Fibroblast of mammary gland (primary cell): ENCODE data around the gene ITGB1.
"Not testable (repeated sequence)": the region's sequence is repeated elsewhere in the genome, so short reads cannot be mapped to it uniquely, and the experiment has no call there.

Source experiments
- DNase-seq: peaks from one replicate; pipeline ENCODE4 v3.0.0-alpha.2; 2010; ENCODE audit warnings: low read depth
- H3K4me3 ChIP-seq: 2 replicates; pipeline ENCODE4 v1.5.1; 2011; ENCODE audit warnings: low read depth, mild to moderate bottlenecking, low read length, moderate library complexity; ENCODE audit not compliant: control insufficient read depth
- CTCF ChIP-seq: conservative IDR thresholded peaks from 2 replicates; pipeline ENCODE4 v1.5.1; 2011; ENCODE audit warnings: low read depth, low read length, inconsistent platforms; ENCODE audit not compliant: control insufficient read depth, insufficient read depth

The ITGB1 gene

GRCh38 chr10:32901815-32902214, 56.2 kb downstream of the ITGB1 start:
- DNase-seq: no peak
- H3K4me3 ChIP-seq: no peak overlapping the region
- TF ChIP-seq CTCF: no peak

DNA sequence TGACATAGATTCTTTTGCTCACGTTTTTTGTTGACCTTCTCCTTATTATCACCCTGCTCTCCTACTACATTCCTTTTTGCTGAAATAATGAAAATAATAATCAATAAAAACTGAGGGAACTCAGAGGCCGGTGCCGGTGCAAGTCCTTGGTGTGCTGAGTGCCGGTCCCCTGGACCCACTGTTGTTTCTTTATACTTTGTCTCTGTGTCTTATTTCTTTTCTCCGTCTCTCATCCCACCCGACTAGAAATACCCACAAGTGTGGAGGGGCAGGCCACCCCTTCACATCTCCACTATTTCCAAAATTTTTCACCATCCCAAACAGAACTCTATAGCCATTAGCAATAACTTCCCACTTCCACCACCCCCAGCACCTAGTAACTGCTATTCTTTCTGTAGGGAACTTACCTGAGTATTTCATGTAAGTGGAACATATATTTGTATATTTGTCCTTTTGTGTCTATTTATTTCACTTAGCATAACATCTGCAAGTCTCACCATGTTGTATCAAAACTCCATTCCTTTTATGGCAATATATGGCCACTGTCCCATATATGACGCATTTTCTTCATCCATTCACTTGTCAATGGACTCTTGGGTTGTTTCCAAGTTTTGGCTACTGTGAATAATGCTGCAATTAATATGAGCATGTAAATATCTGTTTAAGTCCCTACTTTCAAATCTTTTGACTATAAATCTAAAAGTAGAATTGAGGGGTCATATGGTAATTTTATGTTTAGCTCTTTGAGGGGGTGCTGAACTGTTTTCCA, 62.6 kb downstream of the ITGB1 start:
- not testable (repeated sequence) for H3K4me3 ChIP-seq
- peak; percentile 58 for DNase-seq

DNA sequence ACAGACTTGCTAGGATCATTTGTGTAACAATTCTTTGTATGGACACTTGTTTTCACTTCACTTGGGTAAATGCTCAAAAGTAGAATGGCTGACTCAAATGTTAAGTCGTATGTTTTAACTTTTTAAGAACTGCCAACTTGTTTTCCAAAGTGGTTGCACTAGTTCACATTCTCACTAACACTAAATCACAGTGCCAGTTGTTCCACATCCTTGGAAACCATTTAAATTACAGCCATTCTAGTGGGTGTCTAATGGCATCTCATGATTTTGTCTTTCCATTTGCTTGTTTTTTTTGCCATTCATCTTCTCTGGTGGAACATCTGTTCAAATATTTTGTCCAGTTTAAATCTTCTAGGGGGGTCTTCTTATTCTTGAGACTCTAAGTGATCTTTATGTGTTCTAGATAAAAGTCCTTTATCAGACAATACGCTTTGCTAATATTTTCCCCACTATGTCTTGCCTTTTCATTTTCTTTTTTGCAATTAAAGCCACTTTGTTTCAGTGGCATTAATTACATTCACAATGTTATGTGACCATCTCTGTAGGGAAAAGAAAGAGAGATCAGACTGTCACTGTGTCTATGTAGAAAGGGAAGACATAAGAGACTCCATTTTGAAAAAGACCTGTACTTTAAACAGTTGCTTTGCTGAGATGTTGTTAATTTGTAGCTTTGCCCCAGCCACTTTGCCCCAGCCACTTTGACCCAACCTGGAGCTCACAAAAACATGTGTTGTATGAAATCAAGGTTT, 63.9 kb downstream of the ITGB1 start:
- H3K4me3 ChIP-seq: no peak overlapping the region
- no peak for TF ChIP-seq CTCF
- DNase-seq: no peak

- no peak overlapping the region for H3K4me3 ChIP-seq
- no peak for TF ChIP-seq CTCF
- peak; percentile 25 for DNase-seq
Observed at GRCh38 chr10:32893434-32893833, 64.6 kb downstream of the ITGB1 start.

- TF ChIP-seq CTCF: no peak
- DNase-seq: no peak
- no peak overlapping the region for H3K4me3 ChIP-seq
Observed at GRCh38 chr10:32891261-32891660, 66.8 kb downstream of the ITGB1 start.

- DNase-seq: no peak
- no peak for TF ChIP-seq CTCF
- no peak overlapping the region for H3K4me3 ChIP-seq
Observed at GRCh38 chr10:32890444-32890843, 67.6 kb downstream of the ITGB1 start.

DNA sequence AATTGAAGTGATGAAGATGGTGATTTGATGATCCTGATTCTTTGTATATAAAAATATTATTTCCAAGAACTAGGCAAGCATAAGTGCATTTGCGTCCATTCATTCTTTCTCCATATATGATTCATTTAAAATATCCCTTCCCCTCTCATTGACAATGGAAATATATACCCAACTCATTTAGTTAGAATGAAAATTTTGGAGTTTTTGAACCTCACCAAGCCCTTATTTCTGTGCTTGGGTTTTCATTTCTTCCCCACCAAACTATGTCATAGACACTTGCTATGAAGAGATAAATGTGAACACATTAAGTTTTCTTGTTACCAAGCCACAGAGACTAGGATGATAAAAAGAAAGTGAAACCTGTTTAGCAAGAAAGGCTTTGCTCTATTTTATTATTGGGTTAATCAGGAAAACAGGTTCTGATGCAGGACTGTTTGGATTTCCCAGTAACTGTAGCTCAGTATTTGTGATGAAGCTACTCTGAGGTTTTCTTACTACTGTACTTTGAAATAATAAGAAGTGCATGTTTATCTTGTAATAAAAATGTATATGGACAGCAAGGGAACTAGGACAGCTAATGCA, 68.3 kb downstream of the ITGB1 start:
- no peak for DNase-seq
- no peak overlapping the region for H3K4me3 ChIP-seq
- TF ChIP-seq CTCF: no peak
